ENCODE data around the gene JMJD6. TPM values are rescaled to one million over a fixed set of nuclear protein-coding genes. Genes with fewer than 3 reads are reported as not detected.

The JMJD6 gene
- total and polyA plus RNA-seq, 9 of the 15 experiments (the other 6 are each of a cell fraction or from before 2014, with no cell fraction given), result 2.5 to 52.3 (median 36.3) TPM

GRCh38 chr17:76684756-76685155 is 41.6 kb downstream of the JMJD6 start (continued):
- TF ChIP-seq, protein P1, sequence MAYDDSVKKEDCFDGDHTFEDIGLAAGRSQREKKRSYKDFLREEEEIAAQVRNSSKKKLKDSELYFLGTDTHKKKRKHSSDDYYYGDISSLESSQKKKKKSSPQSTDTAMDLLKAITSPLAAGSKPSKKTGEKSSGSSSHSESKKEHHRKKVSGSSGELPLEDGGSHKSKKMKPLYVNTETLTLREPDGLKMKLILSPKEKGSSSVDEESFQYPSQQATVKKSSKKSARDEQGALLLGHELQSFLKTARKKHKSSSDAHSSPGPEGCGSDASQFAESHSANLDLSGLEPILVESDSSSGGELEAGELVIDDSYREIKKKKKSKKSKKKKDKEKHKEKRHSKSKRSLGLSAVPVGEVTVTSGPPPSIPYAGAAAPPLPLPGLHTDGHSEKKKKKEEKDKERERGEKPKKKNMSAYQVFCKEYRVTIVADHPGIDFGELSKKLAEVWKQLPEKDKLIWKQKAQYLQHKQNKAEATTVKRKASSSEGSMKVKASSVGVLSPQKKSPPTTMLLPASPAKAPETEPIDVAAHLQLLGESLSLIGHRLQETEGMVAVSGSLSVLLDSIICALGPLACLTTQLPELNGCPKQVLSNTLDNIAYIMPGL (CRISPR knock-in tag; IDR thresholded peaks at IDR 0.05), result no peak
- no peak for TF ChIP-seq NFATC3 (IDR thresholded peaks at IDR 0.05)
- no peak for TF ChIP-seq ZFP1 (CRISPR knock-in tag; IDR thresholded peaks at IDR 0.05)
- TF ChIP-seq ZNF384 (IDR thresholded peaks at IDR 0.05; ENCODE audit: low read depth, low read length), result no peak
- no peak for TF ChIP-seq ETV1 (tag; conservative IDR thresholded peaks at IDR 0.05; ENCODE audit: low read depth)

- TF ChIP-seq IFI16 (CRISPR knock-in tag; IDR thresholded peaks at IDR 0.05) (no peak), DPF2 (IDR thresholded peaks at IDR 0.05) (no peak), ZNF146 (CRISPR knock-in tag; IDR thresholded peaks at IDR 0.05; ENCODE audit: unreplicated experiment) (no peak), SLC30A9 (CRISPR knock-in tag; IDR thresholded peaks at IDR 0.05) (no peak), ZNF408 (CRISPR knock-in tag; IDR thresholded peaks at IDR 0.05; ENCODE audit: low read depth) (no peak), NR2C1 (IDR thresholded peaks at IDR 0.05) (no peak), NR2C1 (tag; IDR thresholded peaks at IDR 0.05) (0 out of 2 replicates have a peak, but pooled peaks have one; percentile 0), HDGF (IDR thresholded peaks at IDR 0.05) (no peak)
- 75% methylated on average over 22 of the region's 25 CpGs for WGBS (ENCODE audit: insufficient coverage, low coverage, missing lambda C conversion rate)
- H3K4me3 ChIP-seq, result no peak overlapping the region
- in situ Hi-C loops (cut with MboI) (loop anchor here (5.0 kb wide), 1 partner anchor 162 kb away; no protein-coding TSS in a partner anchor), intact Hi-C loops (cut with micrococcal nuclease) (loop anchor here (1.0 to 5.0 kb wide), 2 partner anchors 31 to 62 kb away; no protein-coding TSS in a partner anchor)
- H3K27me3 ChIP-seq (ENCODE audit: control insufficient read depth in 2 of 2, insufficient read depth in 2 of 2, low read length in 2 of 2), result no peaks in the 10 kb centered on the region
- H3K79me2 ChIP-seq (ENCODE audit: control insufficient read depth, insufficient read depth, low read length), result no peaks in the 10 kb centered on the region
- H4K20me1 ChIP-seq (replicated peaks; ENCODE audit: control insufficient read depth, insufficient read depth, low read length), result no peaks in the 10 kb centered on the region; the same call in none of the 2 replicates
- peaks cover 18 to 55% of the 10 kb centered on the region in 2 experiments for H3K4me1 ChIP-seq (replicated peaks in 1 of 2; ENCODE audit: control insufficient read depth in 2 of 2, insufficient read depth in 2 of 2, low read length in 2 of 2)
- no TSS peak for BruUV-seq (replicated peaks)
- no peak overlapping the region for H2AFZ ChIP-seq (ENCODE audit: low read depth, low read length)
- H3K9me1 ChIP-seq (ENCODE audit: control insufficient read depth, insufficient read depth, low read length), result no peaks in the 10 kb centered on the region
- no peaks in the 10 kb centered on the region for H3K36me3 ChIP-seq (ENCODE audit: control insufficient read depth, insufficient read depth, low read length)
- H3K9me3 ChIP-seq (replicated peaks; ENCODE audit: control insufficient read depth, insufficient read depth, low read depth, low read length), result no peaks in the 10 kb centered on the region
- FAIRE-seq, result no peak
- ChIA-PET CTCF (ENCODE audit: low intra/inter-chr PET ratio) (interaction anchor here (1.1 kb wide), 1 partner anchor 125 kb away, joined by 3 read pairs; no protein-coding TSS in a partner anchor), POLR2A (interaction anchor here (0.6 to 1.0 kb wide), 3 partner anchors 90 to 688 kb away, joined by 3 read pairs; no protein-coding TSS in a partner anchor)
- H3K27ac ChIP-seq (ENCODE audit: extremely low read depth, low read depth, low read length), result no peak overlapping the region
- ATAC-seq, result no peak
- H3K4me2 ChIP-seq (ENCODE audit: insufficient read depth, low read length), result no peak overlapping the region
- no peak for DNase-seq (ENCODE audit: extremely low read depth in 1 of 4, low spot score in 3 of 4)
- H3K9ac ChIP-seq (ENCODE audit: insufficient read depth in 1 of 2, low read depth in 2 of 2, low read length in 2 of 2), result 0 out of 4 replicates have a peak overlapping the region, but pooled peaks of 1 of the 2 experiments have one; percentile 4
These were observed 42.3 kb downstream of the JMJD6 start for GRCh38 chr17:76683921-76684745.
